Loucy (cell line): Measurements from ENCODE around the gene RBBP6.

Experiments used
- H2AFZ ChIP-seq: fragments of 200-600 bp; sonication (generic); 2 replicates; pipeline ENCODE4 v1.6.0; 2016; ENCODE audit warnings: antibody characterized with exemption, mild to moderate bottlenecking, low read length, moderate library complexity
- H3F3A ChIP-seq: fragments of 200-600 bp; 2 replicates; pipeline ENCODE4 v1.6.0; 2016; ENCODE audit warnings: antibody characterized with exemption, low read depth, mild to moderate bottlenecking
- H3K27me3 ChIP-seq: fragments of 200-600 bp; sonication (generic); 2 replicates; pipeline ENCODE4 v1.6.1; 2014; ENCODE audit warnings: low read length, mild to moderate bottlenecking; ENCODE audit not compliant: insufficient read depth, poor library complexity, severe bottlenecking
- H3K36me3 ChIP-seq: fragments of 200-600 bp; sonication (generic); 2 replicates; pipeline ENCODE4 v1.6.1; 2016; ENCODE audit warnings: low read length; ENCODE audit not compliant: insufficient read depth
- H3K4me1 ChIP-seq: fragments of 200-600 bp; sonication (generic); 2 replicates; pipeline ENCODE4 v1.5.1; 2014; ENCODE audit warnings: low read length, mild to moderate bottlenecking; ENCODE audit not compliant: insufficient read depth, poor library complexity, severe bottlenecking
- H3K4me2 ChIP-seq: fragments of 200-600 bp; sonication (generic); 2 replicates; pipeline ENCODE4 v1.6.0; 2014; ENCODE audit warnings: antibody characterized with exemption, low read length, low read depth, mild to moderate bottlenecking; ENCODE audit not compliant: poor library complexity, severe bottlenecking
- H3K4me3 ChIP-seq: fragments of 200-600 bp; sonication (generic); 2 replicates; pipeline ENCODE4 v1.5.1; 2014; ENCODE audit warnings: low read length, mild to moderate bottlenecking, mixed read lengths; ENCODE audit not compliant: poor library complexity, severe bottlenecking
- H3K79me2 ChIP-seq: fragments of 200-600 bp; sonication (generic); 2 replicates; pipeline ENCODE4 v1.6.1; 2014; ENCODE audit warnings: low read length; ENCODE audit not compliant: insufficient read depth
- H3K9ac ChIP-seq: fragments of 200-600 bp; sonication (generic); 2 replicates; pipeline ENCODE4 v1.6.0; 2014; ENCODE audit warnings: mild to moderate bottlenecking, low read depth, low read length, moderate library complexity; ENCODE audit not compliant: poor library complexity, severe bottlenecking
- H3K9me2 ChIP-seq: fragments of 200-600 bp; sonication (generic); replicated peaks from 2 replicates; pipeline ENCODE4 v1.6.1; 2016; ENCODE audit warnings: low read depth, low read length, mixed read lengths
- H3K9me3 ChIP-seq: fragments of 200-600 bp; sonication (generic); 2 replicates; pipeline ENCODE4 v1.6.1; 2014; ENCODE audit warnings: mild to moderate bottlenecking, antibody characterized with exemption, low read length, low read depth; ENCODE audit not compliant: insufficient read depth
- H4K20me1 ChIP-seq: fragments of 200-600 bp; sonication (generic); 2 replicates; pipeline ENCODE4 v1.6.0; 2014; ENCODE audit warnings: antibody characterized with exemption, low read length, mild to moderate bottlenecking; ENCODE audit not compliant: insufficient read depth, poor library complexity, severe bottlenecking
- EZH2phosphoT487 ChIP-seq: fragments of 200-600 bp; IDR thresholded peaks from 2 replicates; pipeline ENCODE4 v1.6.1; 2018; ENCODE audit warnings: antibody characterized with exemption, mild to moderate bottlenecking, moderate library complexity, borderline replicate concordance
- TF ChIP-seq, protein P1 (sequence below): fragments of 200-600 bp; sonication (generic); conservative IDR thresholded peaks from 2 replicates; pipeline ENCODE4 v1.5.1; 2014; ENCODE audit warnings: mild to moderate bottlenecking, antibody characterized with exemption, low read length

The RBBP6 gene

DNA sequence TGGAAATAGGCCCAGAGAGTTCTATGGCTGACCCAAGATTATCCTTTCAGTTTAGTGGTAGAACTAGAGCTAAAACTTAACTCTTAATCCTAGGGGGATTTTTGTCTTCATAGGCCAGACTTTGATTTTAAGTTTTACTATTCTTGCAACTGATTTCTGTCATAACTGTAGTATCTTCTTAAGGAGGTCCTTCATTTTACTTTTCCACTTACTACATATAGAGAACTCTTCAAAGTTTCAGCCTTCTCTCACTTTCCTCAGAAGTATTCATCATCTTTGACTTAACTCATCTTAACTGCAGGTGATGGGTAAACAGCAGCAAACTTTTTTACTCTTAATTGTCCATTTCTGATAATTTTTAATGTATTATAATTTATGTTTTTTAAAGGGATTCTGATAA is 23.4 kb downstream of the RBBP6 start:
- Histone ChIP-seq H3K4me3 (no peak overlapping the region), H3K36me3 (peaks cover 97% of the 10 kb centered on the region), H3K9ac (no peak overlapping the region), H3F3A (no peaks in the 10 kb centered on the region), H3K9me2 (no peaks in the 10 kb centered on the region), H3K4me1 (no peaks in the 10 kb centered on the region), H2AFZ (no peak overlapping the region), H3K4me2 (no peak overlapping the region), H3K27me3 (no peaks in the 10 kb centered on the region), H3K79me2 (no peaks in the 10 kb centered on the region), H3K9me3 (no peaks in the 10 kb centered on the region), H4K20me1 (no peaks in the 10 kb centered on the region)
- TF ChIP-seq, protein P1, sequence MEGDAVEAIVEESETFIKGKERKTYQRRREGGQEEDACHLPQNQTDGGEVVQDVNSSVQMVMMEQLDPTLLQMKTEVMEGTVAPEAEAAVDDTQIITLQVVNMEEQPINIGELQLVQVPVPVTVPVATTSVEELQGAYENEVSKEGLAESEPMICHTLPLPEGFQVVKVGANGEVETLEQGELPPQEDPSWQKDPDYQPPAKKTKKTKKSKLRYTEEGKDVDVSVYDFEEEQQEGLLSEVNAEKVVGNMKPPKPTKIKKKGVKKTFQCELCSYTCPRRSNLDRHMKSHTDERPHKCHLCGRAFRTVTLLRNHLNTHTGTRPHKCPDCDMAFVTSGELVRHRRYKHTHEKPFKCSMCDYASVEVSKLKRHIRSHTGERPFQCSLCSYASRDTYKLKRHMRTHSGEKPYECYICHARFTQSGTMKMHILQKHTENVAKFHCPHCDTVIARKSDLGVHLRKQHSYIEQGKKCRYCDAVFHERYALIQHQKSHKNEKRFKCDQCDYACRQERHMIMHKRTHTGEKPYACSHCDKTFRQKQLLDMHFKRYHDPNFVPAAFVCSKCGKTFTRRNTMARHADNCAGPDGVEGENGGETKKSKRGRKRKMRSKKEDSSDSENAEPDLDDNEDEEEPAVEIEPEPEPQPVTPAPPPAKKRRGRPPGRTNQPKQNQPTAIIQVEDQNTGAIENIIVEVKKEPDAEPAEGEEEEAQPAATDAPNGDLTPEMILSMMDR = no peak
- no peak for TF ChIP-seq EZH2phosphoT487

DNA sequence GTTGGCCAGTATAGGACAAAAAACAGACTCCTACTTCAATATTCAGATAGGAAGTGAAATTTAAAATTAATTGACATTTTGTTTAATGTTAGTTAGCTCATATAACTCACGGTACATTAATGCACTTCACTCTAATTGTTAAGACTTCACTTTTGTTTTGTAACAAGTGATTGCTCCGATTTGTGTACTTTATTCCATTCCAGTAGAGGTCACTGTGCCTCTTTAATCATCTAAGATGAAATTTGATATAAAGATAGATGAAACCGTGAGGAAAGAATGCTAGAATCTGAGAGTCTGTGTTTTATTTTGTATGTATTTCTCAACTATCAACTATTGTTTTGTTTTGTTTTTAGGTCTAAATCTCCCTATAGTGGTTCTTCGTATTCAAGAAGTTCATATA is 29.0 kb downstream of the RBBP6 start:
- TF ChIP-seq, protein P1 = peak; percentile 47
- TF ChIP-seq EZH2phosphoT487 = no peak

DNA sequence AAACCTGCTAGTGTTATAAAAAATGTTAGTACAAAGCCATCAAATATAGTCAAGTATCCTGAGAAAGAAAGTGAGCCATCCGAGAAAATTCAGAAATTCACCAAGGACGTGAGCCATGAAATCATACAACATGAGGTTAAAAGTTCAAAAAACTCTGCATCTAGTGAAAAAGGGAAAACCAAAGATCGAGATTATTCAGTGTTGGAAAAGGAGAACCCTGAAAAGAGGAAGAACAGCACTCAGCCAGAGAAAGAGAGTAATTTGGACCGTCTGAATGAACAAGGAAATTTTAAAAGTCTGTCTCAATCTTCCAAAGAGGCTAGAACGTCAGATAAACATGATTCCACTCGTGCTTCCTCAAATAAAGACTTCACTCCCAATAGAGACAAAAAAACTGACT is 31.7 kb downstream of the RBBP6 start:
- Histone ChIP-seq H3K9ac (no peak overlapping the region), H2AFZ (no peak overlapping the region), H3K4me2 (no peak overlapping the region), H3K4me3 (no peak overlapping the region), H3F3A (no peaks in the 10 kb centered on the region), H3K27me3 (no peaks in the 10 kb centered on the region), H3K9me2 (no peaks in the 10 kb centered on the region), H3K79me2 (no peaks in the 10 kb centered on the region), H3K36me3 (peaks cover 68% of the 10 kb centered on the region), H4K20me1 (no peaks in the 10 kb centered on the region), H3K9me3 (no peaks in the 10 kb centered on the region), H3K4me1 (no peaks in the 10 kb centered on the region)
- TF ChIP-seq, protein P1 = no peak
- TF ChIP-seq EZH2phosphoT487 = no peak

More for the DNA sequence above, 29.0 kb downstream of the RBBP6 start:
- Histone ChIP-seq H3K9ac (no peak overlapping the region), H3F3A (no peaks in the 10 kb centered on the region), H3K4me2 (no peak overlapping the region), H3K4me3 (no peak overlapping the region), H3K27me3 (no peaks in the 10 kb centered on the region), H3K36me3 (peaks cover 93% of the 10 kb centered on the region), H3K9me2 (no peaks in the 10 kb centered on the region), H3K9me3 (no peaks in the 10 kb centered on the region), H2AFZ (no peak overlapping the region), H3K79me2 (no peaks in the 10 kb centered on the region), H4K20me1 (no peaks in the 10 kb centered on the region), H3K4me1 (no peaks in the 10 kb centered on the region)
